Ovary (tissue), 3 donors: ENCODE results near the gene ELL2.

Experiments used
- EP300 ChIP-seq: sonication (generic); formaldehyde crosslinking; IDR thresholded peaks from one replicate; pipeline ENCODE4 v1.6.1; 2017; ENCODE audit warnings: antibody characterized with exemption
- TF ChIP-seq, protein P1 (sequence below), 3 donors: fragments of 450-650 bp in 2 of 3; fragments of 200-600 bp in 1 of 3; IDR thresholded peaks; one replicate each; pipeline versions ENCODE4 v1.5.1 to v1.8.0; 2016 to 2022; ENCODE audit warnings: antibody characterized with exemption in 3 of 3, mild to moderate bottlenecking in 1 of 3
- donor health status: DM: no; HTN: no; CAD: no.

DNA sequence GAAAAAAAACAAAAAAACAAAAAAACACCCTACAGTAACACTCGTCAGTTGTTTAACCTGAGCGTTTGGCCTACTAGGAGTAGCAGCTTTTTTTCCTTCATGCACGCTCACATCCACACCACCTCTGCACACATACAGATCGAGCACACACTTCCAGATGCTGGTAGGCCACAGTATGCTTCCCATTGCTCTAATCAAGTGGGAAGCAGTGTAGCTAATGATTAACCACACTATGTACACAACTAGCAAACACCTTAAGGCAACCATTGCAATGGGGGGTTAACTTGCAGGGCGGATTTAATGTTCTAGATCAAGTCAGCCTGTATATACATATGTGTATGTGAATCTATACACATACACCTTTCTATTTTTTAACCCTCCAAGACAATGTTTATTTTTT, 73.7 kb downstream of the ELL2 start:
- TF ChIP-seq, protein P1, sequence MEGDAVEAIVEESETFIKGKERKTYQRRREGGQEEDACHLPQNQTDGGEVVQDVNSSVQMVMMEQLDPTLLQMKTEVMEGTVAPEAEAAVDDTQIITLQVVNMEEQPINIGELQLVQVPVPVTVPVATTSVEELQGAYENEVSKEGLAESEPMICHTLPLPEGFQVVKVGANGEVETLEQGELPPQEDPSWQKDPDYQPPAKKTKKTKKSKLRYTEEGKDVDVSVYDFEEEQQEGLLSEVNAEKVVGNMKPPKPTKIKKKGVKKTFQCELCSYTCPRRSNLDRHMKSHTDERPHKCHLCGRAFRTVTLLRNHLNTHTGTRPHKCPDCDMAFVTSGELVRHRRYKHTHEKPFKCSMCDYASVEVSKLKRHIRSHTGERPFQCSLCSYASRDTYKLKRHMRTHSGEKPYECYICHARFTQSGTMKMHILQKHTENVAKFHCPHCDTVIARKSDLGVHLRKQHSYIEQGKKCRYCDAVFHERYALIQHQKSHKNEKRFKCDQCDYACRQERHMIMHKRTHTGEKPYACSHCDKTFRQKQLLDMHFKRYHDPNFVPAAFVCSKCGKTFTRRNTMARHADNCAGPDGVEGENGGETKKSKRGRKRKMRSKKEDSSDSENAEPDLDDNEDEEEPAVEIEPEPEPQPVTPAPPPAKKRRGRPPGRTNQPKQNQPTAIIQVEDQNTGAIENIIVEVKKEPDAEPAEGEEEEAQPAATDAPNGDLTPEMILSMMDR (IDR thresholded peaks at IDR 0.05): no peak
- TF ChIP-seq EP300: no peak
